ENCODE results near the gene PRDX5.

GRCh38 chr11:64359712-64360445 lies 42.0 kb downstream of the PRDX5 start:
- TF ChIP-seq POLR2A (IDR thresholded peaks at IDR 0.05; ENCODE audit: low read length) (no peak), GATA1 (IDR thresholded peaks at IDR 0.05; ENCODE audit: low read depth, low read length) (no peak)
